ENCODE data around the gene SH3BP2.

The SH3BP2 gene

DNA sequence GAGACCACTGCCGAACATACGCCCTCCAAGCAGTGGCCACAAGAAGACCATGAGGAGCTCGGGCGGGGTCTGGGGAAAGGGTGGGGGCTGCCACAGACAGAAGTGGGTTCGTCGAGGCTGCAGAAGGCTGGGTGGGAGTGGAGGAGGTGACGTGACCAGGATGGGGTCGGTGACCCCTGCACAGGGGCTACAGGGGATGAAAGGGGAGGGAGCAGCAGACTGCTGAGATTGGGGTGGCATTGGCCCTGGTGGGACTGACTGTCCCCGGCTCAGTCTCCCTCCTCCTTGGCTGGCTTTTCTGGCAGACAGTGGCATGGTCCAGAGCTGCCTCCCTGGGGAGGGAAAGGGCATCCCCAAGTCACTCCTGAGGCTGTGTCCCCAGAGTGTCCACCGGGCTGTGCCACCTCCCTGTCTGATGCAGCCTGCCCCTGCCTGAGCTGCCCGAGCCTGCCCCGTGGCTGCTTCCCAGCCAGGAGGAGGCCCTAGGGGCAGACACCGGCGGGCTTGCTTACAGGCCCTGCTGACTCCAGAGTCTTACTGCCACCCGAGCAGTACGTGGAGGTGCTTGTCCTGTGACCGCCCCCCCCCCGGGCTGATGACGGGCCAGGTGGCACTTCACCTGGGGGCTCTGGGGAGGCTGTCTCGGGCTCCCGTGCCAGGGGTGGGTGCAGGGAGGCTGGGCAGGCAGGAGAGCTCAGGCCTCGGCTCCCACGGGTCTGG lies 7.2 kb downstream of the SH3BP2 start:
- H3K4me3 ChIP-seq (ENCODE audit: low read depth, low read length): no peak overlapping the region
- POLR2A ChIA-PET: no interaction called here
- TF ChIP-seq, protein P1, sequence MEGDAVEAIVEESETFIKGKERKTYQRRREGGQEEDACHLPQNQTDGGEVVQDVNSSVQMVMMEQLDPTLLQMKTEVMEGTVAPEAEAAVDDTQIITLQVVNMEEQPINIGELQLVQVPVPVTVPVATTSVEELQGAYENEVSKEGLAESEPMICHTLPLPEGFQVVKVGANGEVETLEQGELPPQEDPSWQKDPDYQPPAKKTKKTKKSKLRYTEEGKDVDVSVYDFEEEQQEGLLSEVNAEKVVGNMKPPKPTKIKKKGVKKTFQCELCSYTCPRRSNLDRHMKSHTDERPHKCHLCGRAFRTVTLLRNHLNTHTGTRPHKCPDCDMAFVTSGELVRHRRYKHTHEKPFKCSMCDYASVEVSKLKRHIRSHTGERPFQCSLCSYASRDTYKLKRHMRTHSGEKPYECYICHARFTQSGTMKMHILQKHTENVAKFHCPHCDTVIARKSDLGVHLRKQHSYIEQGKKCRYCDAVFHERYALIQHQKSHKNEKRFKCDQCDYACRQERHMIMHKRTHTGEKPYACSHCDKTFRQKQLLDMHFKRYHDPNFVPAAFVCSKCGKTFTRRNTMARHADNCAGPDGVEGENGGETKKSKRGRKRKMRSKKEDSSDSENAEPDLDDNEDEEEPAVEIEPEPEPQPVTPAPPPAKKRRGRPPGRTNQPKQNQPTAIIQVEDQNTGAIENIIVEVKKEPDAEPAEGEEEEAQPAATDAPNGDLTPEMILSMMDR (IDR thresholded peaks at IDR 0.05; ENCODE audit: insufficient read depth, low read length, missing control alignments): no peak
- CTCF ChIA-PET: interaction anchor here (1.5 kb wide), 1 partner anchor 9 kb away, joined by 3 read pairs; no protein-coding TSS in a partner anchor
- no peak for DNase-seq (ENCODE audit: low read depth, low spot score)

DNA sequence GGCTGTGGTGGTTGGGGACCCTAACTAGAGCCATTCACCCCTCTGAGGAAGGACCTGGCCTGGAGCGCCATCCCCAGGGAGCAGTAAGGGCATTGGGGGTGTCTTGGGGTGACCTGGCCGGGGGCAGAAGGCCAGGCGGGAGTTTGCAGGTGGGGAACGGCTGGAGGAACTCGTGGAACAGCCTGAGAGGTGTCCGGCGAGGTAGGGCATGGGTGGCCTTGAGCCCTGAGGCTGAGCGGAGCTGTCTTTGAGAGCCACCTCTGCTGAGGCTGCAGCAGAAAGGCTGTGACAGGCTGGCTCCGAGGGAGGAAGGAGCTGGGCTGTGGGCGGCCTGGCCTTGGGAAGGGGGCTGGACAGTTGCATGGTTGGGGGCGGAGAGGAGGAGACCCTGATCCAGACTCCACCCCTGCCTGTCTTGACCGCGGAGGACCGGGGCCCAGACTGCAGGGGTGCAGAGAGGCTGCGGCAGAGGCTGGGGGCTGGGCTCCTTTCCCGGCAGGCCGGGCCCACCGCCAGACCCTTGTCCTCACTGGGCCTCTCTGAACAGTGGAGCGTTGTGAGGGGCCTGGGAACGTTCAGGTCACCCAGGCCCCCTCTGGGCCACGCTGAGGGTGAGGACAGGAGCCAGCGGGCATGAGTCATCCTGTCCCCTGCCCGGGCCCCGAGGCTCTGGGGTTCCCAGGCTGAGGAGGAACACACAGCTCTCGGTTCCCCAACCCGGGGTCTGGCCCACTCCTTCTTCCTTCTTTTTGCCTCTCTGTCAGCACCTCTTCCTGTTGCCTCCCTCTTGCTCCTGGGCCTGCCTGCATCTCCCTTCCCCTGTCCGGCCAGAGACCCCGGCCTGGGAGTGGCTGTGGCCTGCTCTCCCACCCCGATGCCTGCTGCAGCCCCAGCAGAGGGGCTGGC lies 8.1 kb downstream of the SH3BP2 start:
- H3K4me3 ChIP-seq (ENCODE audit: low read depth, low read length): no peak overlapping the region
- POLR2A ChIA-PET: interaction anchor here (0.6 kb wide), 1 partner anchor 176 kb away, joined by 3 read pairs; no protein-coding TSS in a partner anchor
- no peak for DNase-seq (ENCODE audit: low read depth, low spot score)
- TF ChIP-seq, protein P1 (IDR thresholded peaks at IDR 0.05; ENCODE audit: insufficient read depth, low read length, missing control alignments): no peak
- CTCF ChIA-PET: interaction anchor here (1.1 to 1.5 kb wide), 2 partner anchors 9 to 14 kb away, joined by 3 read pairs; no protein-coding TSS in a partner anchor

DNA sequence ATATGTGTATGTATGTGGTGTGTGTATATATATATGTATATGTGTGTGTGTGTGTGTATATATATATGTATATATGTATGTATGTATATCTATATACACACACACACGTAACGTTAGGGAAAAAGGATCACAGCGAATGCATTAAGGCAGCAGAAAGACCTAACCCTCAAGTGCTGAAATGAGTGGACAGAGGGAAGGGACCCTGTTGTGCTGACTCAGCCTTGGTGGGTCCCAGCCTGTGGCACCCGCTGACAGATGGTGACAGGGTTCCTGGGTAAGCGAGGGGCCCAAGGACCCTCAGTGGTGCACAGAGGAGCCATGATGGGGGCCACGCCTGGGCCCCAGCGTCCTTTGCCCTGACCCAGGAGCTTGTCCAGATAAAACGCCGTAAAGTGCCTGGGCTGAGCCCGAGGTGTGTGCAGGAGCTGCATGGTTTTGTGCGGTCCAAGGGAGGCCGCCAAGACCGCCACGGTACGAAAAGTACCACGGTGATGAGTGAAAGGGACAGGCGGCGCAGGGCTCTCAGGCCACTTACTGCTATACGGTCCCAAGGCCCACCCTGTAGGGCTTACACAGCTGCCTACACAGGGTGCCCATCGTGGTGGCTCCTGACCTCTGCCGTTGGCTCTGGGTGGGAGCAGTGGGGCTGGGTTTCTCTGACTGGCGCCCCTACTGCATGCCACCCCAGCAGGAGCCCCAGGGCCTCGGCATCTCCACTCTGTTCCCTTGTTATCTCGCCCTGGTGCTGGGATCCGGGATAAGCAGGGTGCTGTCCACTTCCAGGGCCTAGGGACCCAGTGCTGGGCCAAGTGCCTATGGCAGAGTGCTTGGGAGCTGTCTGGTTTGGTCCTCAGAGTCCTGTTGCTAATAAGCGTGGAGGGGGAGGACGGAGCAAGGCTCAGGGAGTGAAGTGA lies 10.0 kb downstream of the SH3BP2 start:
- ChIA-PET CTCF (no interaction called here), POLR2A (no interaction called here)
- TF ChIP-seq, protein P1 (IDR thresholded peaks at IDR 0.05; ENCODE audit: insufficient read depth, low read length, missing control alignments): no peak
- no peak overlapping the region for H3K4me3 ChIP-seq (ENCODE audit: low read depth, low read length)
- DNase-seq (ENCODE audit: low read depth, low spot score): no peak

DNA sequence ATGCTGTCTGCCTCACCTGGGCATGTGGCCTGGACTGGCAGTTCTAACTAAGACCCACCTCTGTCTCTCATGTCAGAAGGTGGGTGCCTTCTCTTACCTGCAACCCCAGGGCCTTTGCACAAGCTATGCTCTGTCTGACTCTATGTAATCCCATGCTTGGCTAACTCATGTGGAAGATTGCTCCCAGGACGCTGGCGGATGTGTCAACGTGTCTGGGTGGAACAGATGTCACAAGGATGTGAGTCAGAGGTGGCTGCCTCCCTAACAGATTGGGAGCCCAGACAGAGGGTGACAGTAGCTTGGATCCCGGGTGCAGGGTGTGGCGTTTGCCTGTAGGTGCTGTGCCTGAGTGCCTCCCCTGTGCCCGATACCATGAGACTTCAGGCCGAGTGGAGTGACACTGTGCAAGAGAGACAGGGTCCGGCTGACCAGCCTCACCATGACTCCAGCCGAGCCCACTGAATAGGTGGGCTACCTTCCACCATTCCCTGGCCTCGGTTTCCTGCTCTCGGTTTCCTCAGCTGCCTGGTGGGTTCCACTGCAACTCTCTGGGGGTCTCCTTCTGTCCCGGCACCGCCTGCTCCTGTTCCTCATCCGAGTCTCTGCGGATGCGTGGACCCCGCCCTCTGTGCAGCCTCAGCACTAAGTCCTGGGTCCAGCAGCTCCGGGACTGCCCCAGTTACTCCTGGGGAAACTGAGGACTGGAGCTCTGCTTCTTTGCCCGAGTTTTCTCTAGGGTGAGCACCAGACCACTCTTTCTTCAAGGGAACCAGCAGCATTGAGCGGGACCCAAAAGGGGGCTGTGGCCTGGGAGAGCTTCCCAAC lies 11.0 kb downstream of the SH3BP2 start:
- H3K4me3 ChIP-seq (ENCODE audit: low read depth, low read length): no peak overlapping the region
- POLR2A ChIA-PET: no interaction called here
- no peak for DNase-seq (ENCODE audit: low read depth, low spot score)
- TF ChIP-seq, protein P1 (IDR thresholded peaks at IDR 0.05; ENCODE audit: insufficient read depth, low read length, missing control alignments): no peak
- CTCF ChIA-PET: interaction anchor here (0.8 kb wide), 1 partner anchor 40 kb away, joined by 4 read pairs; no protein-coding TSS in a partner anchor

DNA sequence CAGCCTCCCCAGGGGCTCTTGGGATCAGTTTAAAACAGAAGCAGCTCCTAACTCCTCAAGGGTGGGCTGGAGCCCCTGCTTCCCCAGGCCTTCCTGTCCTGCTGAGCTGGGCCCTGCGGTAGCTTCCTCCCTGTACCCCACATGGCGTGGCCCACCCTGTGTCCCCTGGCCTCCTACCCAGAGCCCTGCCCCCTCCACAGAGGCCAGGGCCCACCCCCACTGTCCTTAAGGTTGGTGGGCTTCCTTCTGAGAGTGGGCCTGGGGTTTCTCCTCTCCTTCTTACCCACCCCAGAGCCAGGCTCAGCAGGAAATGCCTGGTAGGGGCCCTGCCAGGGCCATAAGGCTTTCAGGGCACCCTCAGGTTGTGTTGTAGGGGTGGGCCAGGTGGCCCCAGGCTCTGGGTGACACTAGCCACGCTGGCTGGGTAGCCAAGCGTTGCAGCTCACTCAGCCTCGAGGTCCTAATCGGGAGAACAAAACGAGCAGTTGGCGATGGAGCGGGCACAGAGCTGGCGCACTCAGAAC lies 11.6 kb downstream of the SH3BP2 start:
- no peak for DNase-seq (ENCODE audit: low read depth, low spot score)
- ChIA-PET CTCF (interaction anchor here (0.8 kb wide), 1 partner anchor 40 kb away, joined by 4 read pairs; no protein-coding TSS in a partner anchor), POLR2A (no interaction called here)
- TF ChIP-seq, protein P1 (IDR thresholded peaks at IDR 0.05; ENCODE audit: insufficient read depth, low read length, missing control alignments): no peak
- no peak overlapping the region for H3K4me3 ChIP-seq (ENCODE audit: low read depth, low read length)

All from AG04449 (cell line).